GM18507 (cell line): Measurements from ENCODE around the gene ELMO2.

Experiments used
- DNase-seq: peaks from one replicate; pipeline ENCODE4 v3.0.0; 2011; ENCODE audit warnings: low read depth; ENCODE audit not compliant: insufficient read length; ENCODE audit errors: extremely low spot score
- FAIRE-seq: peaks from 2 replicates; lab custom pipeline; 2011; peaks lifted over from hg19 to GRCh38; lab: Jason Lieb, UNC

The ELMO2 gene

GRCh38 chr20:46317685-46318177 lies 88.7 kb downstream of the ELMO2 start:
- no peak for DNase-seq

GRCh38 chr20:46316984-46317684 lies 89.3 kb downstream of the ELMO2 start:
- DNase-seq (no peak), FAIRE-seq (no peak)

More at GRCh38 chr20:46317685-46318177, 88.7 kb downstream of the ELMO2 start:
- no peak for FAIRE-seq
